K562 (cell line): ENCODE measurements around the gene KLHL22. TPM values are rescaled to one million over a fixed set of nuclear protein-coding genes. Genes with fewer than 3 reads are reported as not detected.
A peak's percentile ranks its signal among the peaks of the same experiment; 100 is the strongest.

Experiments
- ATAC-seq: fragments of 200-7000 bp; cut with Tn5 transposase; 3 replicates; pipeline ENCODE4 v1.9.1; 2020; ENCODE audit warnings: moderate library complexity
- BruUV-seq: library from RNA; stranded (reverse); fragments of 400-500 nt; replicated peaks from 2 replicates; lab custom pipeline; 2021; lab: Mats Ljungman, UMichigan
- CTCF ChIA-PET: fragments of 300-600 bp; formaldehyde crosslinking; extraction: SDS; loops from one replicate; lab custom pipeline; 2021; ENCODE audit warnings: low intra/inter-chr PET ratio; lab: Yijun Ruan, JAX
- POLR2A ChIA-PET: fragments of 300-600, 350-650 bp; sonication (Branson Sonifier 250); formaldehyde crosslinking; extraction: SDS; loops from one replicate; lab custom pipeline; 2021; ENCODE audit warnings: antibody characterized with exemption, inconsistent platforms; lab: Yijun Ruan, JAX
- DNase-seq, 4 experiments: peaks; one replicate each; pipeline versions ENCODE4 v3.0.0 to v3.0.0-alpha.2; 2011 to 2018; ENCODE audit warnings: low spot score in 3 of 4, mixed read lengths in 3 of 4; ENCODE audit errors: extremely low read depth in 1 of 4
- FAIRE-seq: peaks from 2 replicates; lab custom pipeline; 2011; peaks lifted over from hg19 to GRCh38; lab: Jason Lieb, UNC
- H2AFZ ChIP-seq: 2 replicates; pipeline ENCODE4 v1.6.0; 2011; ENCODE audit warnings: low read depth, low read length, control low read depth, inconsistent platforms
- H3K27ac ChIP-seq: fragments of 200-600 bp; 3 replicates; pipeline ENCODE4 v1.8.0; 2011; ENCODE audit warnings: low read depth, mild to moderate bottlenecking, control low read depth, inconsistent platforms, low read length, moderate library complexity, mixed read lengths; ENCODE audit errors: extremely low read depth
- H3K27me3 ChIP-seq, 2 experiments: fragments of 300-600 bp in 1 of 2; 2 replicates in 1 of 2; 3 replicates in 1 of 2; pipeline versions ENCODE4 v1.6.0 to v1.8.0; 2011; ENCODE audit warnings: inconsistent platforms in 2 of 2, low read length in 2 of 2, mild to moderate bottlenecking in 1 of 2, mixed read lengths in 1 of 2, moderate library complexity in 1 of 2; ENCODE audit not compliant: control insufficient read depth in 2 of 2, insufficient read depth in 2 of 2
- H3K36me3 ChIP-seq: fragments of 300-600 bp; 3 replicates; pipeline ENCODE4 v1.8.0; 2011; ENCODE audit warnings: mild to moderate bottlenecking, low read length, inconsistent platforms; ENCODE audit not compliant: control insufficient read depth, insufficient read depth
- H3K4me1 ChIP-seq, 2 experiments: fragments of 200-600 bp in 1 of 2; replicated peaks in 1 of 2; 2 replicates in 1 of 2; 3 replicates in 1 of 2; pipeline versions ENCODE4 v1.5.1 to v1.8.0; 2011; ENCODE audit warnings: inconsistent platforms in 2 of 2, low read length in 2 of 2, mild to moderate bottlenecking in 1 of 2, mixed read lengths in 1 of 2, moderate library complexity in 1 of 2; ENCODE audit not compliant: control insufficient read depth in 2 of 2, insufficient read depth in 2 of 2
- H3K4me2 ChIP-seq: 2 replicates; pipeline ENCODE4 v1.6.1; 2011; ENCODE audit warnings: low read length, control low read depth, inconsistent platforms, mixed read lengths; ENCODE audit not compliant: insufficient read depth
- H3K4me3 ChIP-seq: fragments of 200-600 bp; sonication (generic), shearing (Covaris generic); 2 replicates; pipeline ENCODE4 v1.5.1; 2016; ENCODE audit warnings: control low read depth, inconsistent platforms
- H3K79me2 ChIP-seq: fragments of 200-600 bp; 3 replicates; pipeline ENCODE4 v1.8.0; 2011; ENCODE audit warnings: low read length, inconsistent platforms; ENCODE audit not compliant: control insufficient read depth, insufficient read depth
- H3K9ac ChIP-seq, 2 experiments: 2 replicates each; pipeline versions ENCODE4 v1.6.0 to v1.6.1; 2011; ENCODE audit warnings: low read depth in 2 of 2, low read length in 2 of 2, control low read depth in 1 of 2, inconsistent platforms in 1 of 2, mild to moderate bottlenecking in 1 of 2, mixed read lengths in 1 of 2; ENCODE audit not compliant: insufficient read depth in 1 of 2
- H3K9me1 ChIP-seq: one replicate; pipeline ENCODE4 v1.6.0; 2011; ENCODE audit warnings: inconsistent platforms, mild to moderate bottlenecking, low read length, moderate library complexity; ENCODE audit not compliant: control insufficient read depth, insufficient read depth
- H3K9me3 ChIP-seq: replicated peaks from 2 replicates; pipeline ENCODE4 v1.5.1; 2011; ENCODE audit warnings: low read depth, low read length, inconsistent platforms; ENCODE audit not compliant: control insufficient read depth, insufficient read depth
- H4K20me1 ChIP-seq: replicated peaks from 2 replicates; pipeline ENCODE4 v1.6.1; 2011; ENCODE audit warnings: low read length, inconsistent platforms, mixed read lengths; ENCODE audit not compliant: control insufficient read depth, insufficient read depth
- E2F3 ChIP-seq: fragments of 250-450 bp; sonication (Bioruptor Pico); IDR thresholded peaks from 2 replicates; pipeline ENCODE4 v1.4.0; 2020; ENCODE audit warnings: mild to moderate bottlenecking
- FOXA1 ChIP-seq: fragments of 450-650 bp; IDR thresholded peaks from 2 replicates; pipeline ENCODE4 v1.6.1; 2016; ENCODE audit warnings: mild to moderate bottlenecking, borderline replicate concordance
- IRF2 ChIP-seq: sonication (generic); formaldehyde crosslinking; IDR thresholded peaks from 2 replicates; pipeline ENCODE4 v1.8.1; 2022; ENCODE audit warnings: mild to moderate bottlenecking, missing genetic modification reagents
- KDM5B ChIP-seq: fragments of 200-600 bp; sonication (generic); IDR thresholded peaks from 2 replicates; pipeline ENCODE4 v1.6.1; 2012; ENCODE audit warnings: low read depth, mild to moderate bottlenecking, moderate library complexity, low read length, control low read depth, inconsistent platforms; ENCODE audit not compliant: insufficient replicate concordance
- KLF16 ChIP-seq: IDR thresholded peaks from 2 replicates; pipeline ENCODE4 v1.6.1; 2016; ENCODE audit warnings: antibody characterized with exemption
- SIX5 ChIP-seq, 2 experiments: IDR thresholded peaks; 2 replicates each; pipeline ENCODE4 v1.6.1; 2011; ENCODE audit warnings: low read length in 2 of 2, borderline replicate concordance in 1 of 2, low read depth in 1 of 2, mild to moderate bottlenecking in 1 of 2, moderate library complexity in 1 of 2; ENCODE audit not compliant: insufficient read depth in 1 of 2
- TAF15 ChIP-seq: fragments of 200-400 bp; formaldehyde crosslinking; IDR thresholded peaks from 2 replicates; pipeline ENCODE4 v1.6.1; 2017; ENCODE audit warnings: mild to moderate bottlenecking, low read depth, low read length, moderate library complexity
- ZBTB7A ChIP-seq: IDR thresholded peaks from 2 replicates; pipeline ENCODE4 v1.6.1; 2011; ENCODE audit warnings: low read depth, mild to moderate bottlenecking, low read length, moderate library complexity, borderline replicate concordance; ENCODE audit not compliant: control insufficient read depth
- ZNF124 ChIP-seq: sonication (generic); formaldehyde crosslinking; IDR thresholded peaks from 2 replicates; pipeline ENCODE4 v1.8.1; 2022; ENCODE audit warnings: missing genetic modification reagents
- ZNF431 ChIP-seq: sonication (generic); formaldehyde crosslinking; IDR thresholded peaks from 2 replicates; pipeline ENCODE4 v1.8.0; 2022; ENCODE audit warnings: mild to moderate bottlenecking, missing genetic modification reagents
- whole genome bisulfite sequencing: fragments of 100-300 bp; shearing (Covaris generic); methylation state at CpG from one replicate; pipeline ENCODE4 v1.1.6; 2016; ENCODE audit warnings: low coverage, mixed read lengths; ENCODE audit not compliant: insufficient coverage; ENCODE audit errors: missing lambda C conversion rate; 5-methylcytosine and 5-hydroxymethylcytosine counted together
- in situ Hi-C: fragments of 300-500 bp; cut with MboI; formaldehyde crosslinking; loops from 4 replicates; pipeline ENCODE4 v1.15.0; 2018; ENCODE audit warnings: inconsistent platforms, mixed read lengths
- intact Hi-C: fragments of 100-400 bp; cut with micrococcal nuclease; formaldehyde crosslinking; loops from 2 replicates; pipeline ENCODE4 v1.14.2; 2022
- polyA plus RNA-seq, 8 experiments: library from polyadenylated mRNA; depleted of rRNA in 4 of 8; stranded (reverse) in 5 of 8; unstranded in 3 of 8; fragments of >200 nt; fragmentation: Nextera tagmentation in 2 of 8; fragmentation: Illumina TruSeq in 1 of 8; extraction: Ambion mirVana in 2 of 8; extraction: Trizol in 1 of 8; gene quantifications; 2 replicates each; pipeline versions ENCODE4 v1.2.1 to v1.2.3, GENCODE V29; 2011 to 2014; ENCODE audit warnings: inconsistent platforms in 1 of 8, missing spikeins in 1 of 8
- total RNA-seq, 7 experiments: library from RNA; depleted of rRNA in 6 of 7; stranded (reverse); fragments of >200 nt in 6 of 7; fragmentation: Illumina TruSeq in 2 of 7; extraction: Trizol in 2 of 7; gene quantifications; 2 replicates each; pipeline versions ENCODE4 v1.2.1 to v1.2.3, GENCODE V29; 2011 to 2021; ENCODE audit warnings: low replicate concordance in 1 of 7
- TF ChIP-seq, protein P1 (sequence below): fragments of 450-650 bp; IDR thresholded peaks from 2 replicates; pipeline ENCODE4 v1.7.0; 2016; ENCODE audit warnings: borderline replicate concordance
- TF ChIP-seq, protein P2 (sequence below): fragments of 450-650 bp; IDR thresholded peaks from 2 replicates; pipeline ENCODE4 v1.6.1; 2014; ENCODE audit warnings: low read depth, mild to moderate bottlenecking, moderate library complexity, borderline replicate concordance
- TF ChIP-seq, protein P3 (sequence below): sonication (generic); formaldehyde crosslinking; IDR thresholded peaks from 2 replicates; pipeline ENCODE4 v1.8.1; 2023; ENCODE audit warnings: mild to moderate bottlenecking, missing genetic modification reagents
- TF ChIP-seq, protein P4 (sequence below): fragments of 450-650 bp; IDR thresholded peaks from 2 replicates; pipeline ENCODE4 v1.6.1; 2016; ENCODE audit warnings: low read depth, mild to moderate bottlenecking, moderate library complexity

Gene KLHL22
- total and polyA plus RNA-seq, 9 of the 15 experiments (the other 6 are each of a cell fraction or from before 2014, with no cell fraction given), result 1.3 to 25.6 (median 15.2) TPM

DNA sequence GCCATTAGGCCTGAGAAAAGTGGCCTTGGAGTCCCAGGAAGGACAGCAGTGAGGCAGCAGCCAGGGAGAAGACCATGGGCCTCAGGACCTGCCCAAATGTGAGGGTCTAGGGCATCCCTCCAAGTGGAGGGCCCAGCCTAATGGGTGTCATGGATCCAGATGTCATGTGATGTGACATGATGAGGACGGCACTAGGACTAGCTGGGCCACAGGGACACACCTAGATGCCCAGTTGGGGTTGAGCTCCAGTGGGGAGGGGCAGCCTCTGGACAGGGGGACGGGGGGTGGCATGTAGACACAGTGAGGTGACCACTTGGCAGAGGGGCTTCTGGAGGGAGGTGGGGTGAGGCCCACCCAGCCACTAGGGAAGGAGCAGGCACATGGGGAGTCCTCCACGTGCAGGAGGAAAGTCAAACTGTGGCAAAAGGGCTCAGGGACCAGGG, 63.3 kb downstream of the KLHL22 start:
- Histone ChIP-seq H3K9me1 (peaks cover 12% of the 10 kb centered on the region), H3K36me3 (no peaks in the 10 kb centered on the region), H3K79me2 (no peaks in the 10 kb centered on the region), H3K9me3 (no peaks in the 10 kb centered on the region), H3K27ac (no peak overlapping the region), H3K9ac (peak overlapping the region in 1 of 2 experiments; percentile 6; a peak in 1 of 4 replicates), H3K4me1 (peaks cover 12 to 53% of the 10 kb centered on the region in 2 experiments), H2AFZ (no peak overlapping the region), H3K4me3 (no peak overlapping the region), H3K27me3 (peaks cover 49 to 88% of the 10 kb centered on the region in 2 experiments), H3K4me2 (no peak overlapping the region), H4K20me1 (peaks cover 55% of the 10 kb centered on the region)
- ChIA-PET CTCF (no interaction called here), POLR2A (interaction anchor here (0.5 to 6.6 kb wide), 10 partner anchors 10 to 421 kb away, joined by 3 to 46 read pairs (median 4); no protein-coding TSS in a partner anchor)
- no TSS peak for BruUV-seq
- intact Hi-C loops, result no loop called here
- in situ Hi-C loops, result no loop called here
- no peak for FAIRE-seq
- ATAC-seq, result no peak
- WGBS, result 32% methylated on average over 3 of the region's 3 CpGs
- no peak for DNase-seq
- TF ChIP-seq, protein P1, sequence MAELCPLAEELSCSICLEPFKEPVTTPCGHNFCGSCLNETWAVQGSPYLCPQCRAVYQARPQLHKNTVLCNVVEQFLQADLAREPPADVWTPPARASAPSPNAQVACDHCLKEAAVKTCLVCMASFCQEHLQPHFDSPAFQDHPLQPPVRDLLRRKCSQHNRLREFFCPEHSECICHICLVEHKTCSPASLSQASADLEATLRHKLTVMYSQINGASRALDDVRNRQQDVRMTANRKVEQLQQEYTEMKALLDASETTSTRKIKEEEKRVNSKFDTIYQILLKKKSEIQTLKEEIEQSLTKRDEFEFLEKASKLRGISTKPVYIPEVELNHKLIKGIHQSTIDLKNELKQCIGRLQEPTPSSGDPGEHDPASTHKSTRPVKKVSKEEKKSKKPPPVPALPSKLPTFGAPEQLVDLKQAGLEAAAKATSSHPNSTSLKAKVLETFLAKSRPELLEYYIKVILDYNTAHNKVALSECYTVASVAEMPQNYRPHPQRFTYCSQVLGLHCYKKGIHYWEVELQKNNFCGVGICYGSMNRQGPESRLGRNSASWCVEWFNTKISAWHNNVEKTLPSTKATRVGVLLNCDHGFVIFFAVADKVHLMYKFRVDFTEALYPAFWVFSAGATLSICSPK, result no peak
- TF ChIP-seq, protein P2, sequence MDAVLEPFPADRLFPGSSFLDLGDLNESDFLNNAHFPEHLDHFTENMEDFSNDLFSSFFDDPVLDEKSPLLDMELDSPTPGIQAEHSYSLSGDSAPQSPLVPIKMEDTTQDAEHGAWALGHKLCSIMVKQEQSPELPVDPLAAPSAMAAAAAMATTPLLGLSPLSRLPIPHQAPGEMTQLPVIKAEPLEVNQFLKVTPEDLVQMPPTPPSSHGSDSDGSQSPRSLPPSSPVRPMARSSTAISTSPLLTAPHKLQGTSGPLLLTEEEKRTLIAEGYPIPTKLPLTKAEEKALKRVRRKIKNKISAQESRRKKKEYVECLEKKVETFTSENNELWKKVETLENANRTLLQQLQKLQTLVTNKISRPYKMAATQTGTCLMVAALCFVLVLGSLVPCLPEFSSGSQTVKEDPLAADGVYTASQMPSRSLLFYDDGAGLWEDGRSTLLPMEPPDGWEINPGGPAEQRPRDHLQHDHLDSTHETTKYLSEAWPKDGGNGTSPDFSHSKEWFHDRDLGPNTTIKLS, result no peak
- TF ChIP-seq, protein P3, sequence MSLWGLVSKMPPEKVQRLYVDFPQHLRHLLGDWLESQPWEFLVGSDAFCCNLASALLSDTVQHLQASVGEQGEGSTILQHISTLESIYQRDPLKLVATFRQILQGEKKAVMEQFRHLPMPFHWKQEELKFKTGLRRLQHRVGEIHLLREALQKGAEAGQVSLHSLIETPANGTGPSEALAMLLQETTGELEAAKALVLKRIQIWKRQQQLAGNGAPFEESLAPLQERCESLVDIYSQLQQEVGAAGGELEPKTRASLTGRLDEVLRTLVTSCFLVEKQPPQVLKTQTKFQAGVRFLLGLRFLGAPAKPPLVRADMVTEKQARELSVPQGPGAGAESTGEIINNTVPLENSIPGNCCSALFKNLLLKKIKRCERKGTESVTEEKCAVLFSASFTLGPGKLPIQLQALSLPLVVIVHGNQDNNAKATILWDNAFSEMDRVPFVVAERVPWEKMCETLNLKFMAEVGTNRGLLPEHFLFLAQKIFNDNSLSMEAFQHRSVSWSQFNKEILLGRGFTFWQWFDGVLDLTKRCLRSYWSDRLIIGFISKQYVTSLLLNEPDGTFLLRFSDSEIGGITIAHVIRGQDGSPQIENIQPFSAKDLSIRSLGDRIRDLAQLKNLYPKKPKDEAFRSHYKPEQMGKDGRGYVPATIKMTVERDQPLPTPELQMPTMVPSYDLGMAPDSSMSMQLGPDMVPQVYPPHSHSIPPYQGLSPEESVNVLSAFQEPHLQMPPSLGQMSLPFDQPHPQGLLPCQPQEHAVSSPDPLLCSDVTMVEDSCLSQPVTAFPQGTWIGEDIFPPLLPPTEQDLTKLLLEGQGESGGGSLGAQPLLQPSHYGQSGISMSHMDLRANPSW (CRISPR knock-in tag), result 0 out of 2 replicates have a peak, but pooled peaks have one; percentile 80
- TF ChIP-seq FOXA1 (no peak), KDM5B (peak; percentile 41), TAF15 (no peak), E2F3 (CRISPR knock-in tag) (0 out of 2 replicates have a peak, but pooled peaks have one; percentile 7), ZNF124 (0 out of 2 replicates have a peak, but pooled peaks have one; percentile 66), IRF2 (0 out of 2 replicates have a peak, but pooled peaks have one; percentile 12), KLF16 (no peak), SIX5 (IDR thresholded peaks at IDR 0.05; ENCODE audit: borderline replicate concordance in 1 of 2, insufficient read depth in 1 of 2, low read depth in 1 of 2, low read length in 2 of 2) (0 out of 4 replicates have a peak, but pooled peaks of 1 of the 2 experiments have one; percentile 11), ZNF431 (no peak), ZBTB7A (0 out of 2 replicates have a peak, but pooled peaks have one; percentile 20)
- TF ChIP-seq, protein P4, sequence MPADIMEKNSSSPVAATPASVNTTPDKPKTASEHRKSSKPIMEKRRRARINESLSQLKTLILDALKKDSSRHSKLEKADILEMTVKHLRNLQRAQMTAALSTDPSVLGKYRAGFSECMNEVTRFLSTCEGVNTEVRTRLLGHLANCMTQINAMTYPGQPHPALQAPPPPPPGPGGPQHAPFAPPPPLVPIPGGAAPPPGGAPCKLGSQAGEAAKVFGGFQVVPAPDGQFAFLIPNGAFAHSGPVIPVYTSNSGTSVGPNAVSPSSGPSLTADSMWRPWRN, result no peak
